Measurements from ENCODE around the gene CRYL1.

The CRYL1 gene

GRCh38 chr13:20525601-20526544 is at the start of gene CRYL1:
TSS of gene CRYL1 (minus strand) at chr13:20525857. CDS start at chr13:20525794, 63 bp downstream.
- DNase-seq: peak; percentile 81

- no peak for DNase-seq
Observed at GRCh38 chr13:20573636-20574035, 48.0 kb upstream of the CRYL1 start.

- DNase-seq: no peak
Observed at GRCh38 chr13:20573186-20573585, 47.5 kb upstream of the CRYL1 start.

- no peak for DNase-seq
Observed at GRCh38 chr13:20571676-20572075, 46.0 kb upstream of the CRYL1 start.

GRCh38 chr13:20570517-20570916 is 44.9 kb upstream of the CRYL1 start:
- no peak for DNase-seq

GRCh38 chr13:20567881-20568528 is 42.3 kb upstream of the CRYL1 start:
- no peak for DNase-seq

GRCh38 chr13:20566898-20567874 is 41.5 kb upstream of the CRYL1 start, which contains the start of gene IFT88:
TSS of gene IFT88 (plus strand) at chr13:20567157. CDS start at chr13:20574386, 7,229 bp downstream.
- peak; percentile 87 for DNase-seq

- peak; percentile 87 for DNase-seq
Observed at GRCh38 chr13:20566468-20566897, 40.8 kb upstream of the CRYL1 start.

- DNase-seq: no peak
Observed at GRCh38 chr13:20565115-20565736, 39.6 kb upstream of the CRYL1 start.

- DNase-seq: no peak
Observed at GRCh38 chr13:20561741-20562140, 36.1 kb upstream of the CRYL1 start.

GRCh38 chr13:20559659-20560356 is 34.2 kb upstream of the CRYL1 start:
- DNase-seq: no peak

- no peak for DNase-seq
Observed at GRCh38 chr13:20558982-20559381, 33.3 kb upstream of the CRYL1 start.

GRCh38 chr13:20553311-20553710 is 27.7 kb upstream of the CRYL1 start:
- no peak for DNase-seq

- no peak for DNase-seq
Observed at GRCh38 chr13:20550799-20551198, 25.1 kb upstream of the CRYL1 start.

GRCh38 chr13:20547479-20547908 is 21.8 kb upstream of the CRYL1 start:
- DNase-seq: peak; percentile 34

GRCh38 chr13:20546556-20546955 is 20.9 kb upstream of the CRYL1 start:
- no peak for DNase-seq

GRCh38 chr13:20544201-20544923 is 18.7 kb upstream of the CRYL1 start:
- no peak for DNase-seq

- DNase-seq: no peak
Observed at GRCh38 chr13:20536992-20537391, 11.3 kb upstream of the CRYL1 start.

GRCh38 chr13:20534038-20534608 is 8.5 kb upstream of the CRYL1 start:
- DNase-seq: no peak

GRCh38 chr13:20528452-20528851 is 2.8 kb upstream of the CRYL1 start:
- DNase-seq: no peak

All from NCI-H526 treated with DMSO at 0.1 percent for 48 hours (cell line).